Measurements from ENCODE around the gene NUP210.

The NUP210 gene

GRCh38 chr3:13403213-13403819, 16.8 kb downstream of the NUP210 start:
- TF ChIP-seq GATA3 (IDR thresholded peaks at IDR 0.05; ENCODE audit: low read depth, low read length) (no peak), GATA2 (IDR thresholded peaks at IDR 0.05; ENCODE audit: low read depth, low read length) (no peak)

GRCh38 chr3:13401149-13401548, 19.0 kb downstream of the NUP210 start:
- TF ChIP-seq GATA2 (IDR thresholded peaks at IDR 0.05; ENCODE audit: low read depth, low read length) (no peak), GATA3 (IDR thresholded peaks at IDR 0.05; ENCODE audit: low read depth, low read length) (no peak)

GRCh38 chr3:13400114-13400673, 19.9 kb downstream of the NUP210 start:
- TF ChIP-seq GATA3 (IDR thresholded peaks at IDR 0.05; ENCODE audit: low read depth, low read length) (no peak), GATA2 (IDR thresholded peaks at IDR 0.05; ENCODE audit: low read depth, low read length) (no peak)

- TF ChIP-seq GATA3 (IDR thresholded peaks at IDR 0.05; ENCODE audit: low read depth, low read length) (no peak), GATA2 (IDR thresholded peaks at IDR 0.05; ENCODE audit: low read depth, low read length) (no peak)
These were observed 20.5 kb downstream of the NUP210 start for GRCh38 chr3:13399603-13400002.

DNA sequence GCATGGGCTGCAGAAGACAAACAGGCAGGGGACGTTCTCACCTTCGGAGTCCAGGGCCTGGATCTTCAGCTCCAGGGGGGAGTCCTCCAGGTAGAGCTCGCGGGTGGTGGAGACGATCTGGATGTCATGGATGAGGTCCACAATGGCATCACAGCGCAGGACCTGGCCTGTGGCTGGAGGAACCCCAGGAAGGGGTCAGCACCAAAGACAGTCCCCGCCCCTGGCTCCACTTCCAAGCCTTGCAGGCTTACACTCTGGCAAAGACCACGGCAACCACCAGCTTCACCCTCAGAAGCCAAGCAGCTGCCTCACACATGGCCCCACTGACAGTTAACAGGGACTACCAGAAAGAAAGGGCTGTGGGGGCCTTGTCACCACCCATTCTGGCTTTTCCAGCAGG, 22.8 kb downstream of the NUP210 start:
- TF ChIP-seq GATA3 (IDR thresholded peaks at IDR 0.05; ENCODE audit: low read depth, low read length) (no peak), GATA2 (IDR thresholded peaks at IDR 0.05; ENCODE audit: low read depth, low read length) (no peak)

GRCh38 chr3:13394363-13394762, 25.8 kb downstream of the NUP210 start:
- TF ChIP-seq GATA3 (IDR thresholded peaks at IDR 0.05; ENCODE audit: low read depth, low read length) (no peak), GATA2 (IDR thresholded peaks at IDR 0.05; ENCODE audit: low read depth, low read length) (no peak)

GRCh38 chr3:13393427-13394360, 26.4 kb downstream of the NUP210 start:
- no peak for TF ChIP-seq GATA2 (IDR thresholded peaks at IDR 0.05; ENCODE audit: low read depth, low read length)
- TF ChIP-seq GATA3 (IDR thresholded peaks at IDR 0.05; ENCODE audit: low read depth, low read length): no peak

GRCh38 chr3:13391308-13391707, 28.8 kb downstream of the NUP210 start:
- TF ChIP-seq GATA3 (IDR thresholded peaks at IDR 0.05; ENCODE audit: low read depth, low read length) (no peak), GATA2 (IDR thresholded peaks at IDR 0.05; ENCODE audit: low read depth, low read length) (no peak)

DNA sequence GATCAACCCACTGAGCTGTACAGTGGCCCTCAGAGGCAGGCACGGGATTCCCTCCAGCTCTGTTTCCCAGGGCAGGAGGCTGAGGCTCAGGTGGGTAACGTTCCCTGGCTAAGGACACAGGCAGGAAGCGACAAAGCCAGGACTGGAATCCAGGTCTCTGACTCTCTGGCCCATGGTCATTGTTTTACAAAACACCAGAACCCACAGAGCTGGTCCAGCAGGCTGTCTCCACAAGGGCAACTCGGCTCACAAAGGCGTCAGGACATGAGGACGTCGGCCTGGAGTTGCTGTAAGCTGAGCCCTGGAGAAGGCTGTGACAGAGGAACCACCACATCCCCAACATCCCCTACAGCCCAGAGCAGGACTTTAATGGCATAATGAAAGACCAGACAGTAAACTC, 30.7 kb downstream of the NUP210 start:
- TF ChIP-seq GATA3 (IDR thresholded peaks at IDR 0.05; ENCODE audit: low read depth, low read length) (no peak), GATA2 (IDR thresholded peaks at IDR 0.05; ENCODE audit: low read depth, low read length) (no peak)

DNA sequence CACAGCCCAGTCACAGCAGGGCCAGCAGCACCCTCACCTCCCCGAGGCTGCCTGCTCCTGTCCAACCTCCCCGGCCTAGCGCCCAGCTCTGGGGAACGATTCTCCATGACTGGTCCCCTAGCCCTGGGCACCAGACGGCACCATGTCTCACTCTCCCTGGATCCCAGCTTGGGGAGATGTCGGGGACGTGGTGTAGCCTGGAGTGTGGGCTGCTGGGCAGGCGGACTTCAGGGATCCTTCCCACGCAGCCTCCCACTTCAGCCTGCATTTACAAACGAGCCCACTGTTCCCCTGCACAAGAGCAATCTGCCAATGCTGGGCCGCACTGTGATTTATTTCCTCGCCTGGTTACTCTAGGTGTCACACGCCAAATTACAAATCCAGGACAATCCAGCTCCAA, 31.3 kb downstream of the NUP210 start:
- no peak for TF ChIP-seq GATA3 (IDR thresholded peaks at IDR 0.05; ENCODE audit: low read depth, low read length)

- no peak for TF ChIP-seq GATA2 (IDR thresholded peaks at IDR 0.05; ENCODE audit: low read depth, low read length)
- no peak for TF ChIP-seq GATA3 (IDR thresholded peaks at IDR 0.05; ENCODE audit: low read depth, low read length)
These were observed 34.7 kb downstream of the NUP210 start for GRCh38 chr3:13385373-13385965.

DNA sequence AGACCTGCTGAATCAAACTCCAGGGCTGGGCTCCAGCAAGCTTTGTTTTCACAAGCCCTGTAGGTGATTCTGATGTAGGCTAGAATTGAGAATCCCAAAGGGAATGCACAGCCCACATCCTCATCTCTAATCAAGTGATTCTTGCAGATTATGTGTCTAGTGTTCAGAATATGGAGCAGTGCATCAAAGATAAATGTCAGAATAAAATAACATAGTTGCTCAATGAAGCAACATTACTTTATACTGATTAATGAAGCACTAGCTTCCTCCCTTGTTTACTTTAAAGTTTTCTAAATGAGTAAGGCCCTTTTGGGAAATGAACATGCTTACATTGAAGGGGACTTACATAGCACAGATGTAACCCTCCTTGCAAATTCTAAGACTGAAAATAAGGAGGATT, 39.2 kb downstream of the NUP210 start:
- TF ChIP-seq GATA3 (IDR thresholded peaks at IDR 0.05; ENCODE audit: low read depth, low read length) (no peak), GATA2 (IDR thresholded peaks at IDR 0.05; ENCODE audit: low read depth, low read length) (no peak)

DNA sequence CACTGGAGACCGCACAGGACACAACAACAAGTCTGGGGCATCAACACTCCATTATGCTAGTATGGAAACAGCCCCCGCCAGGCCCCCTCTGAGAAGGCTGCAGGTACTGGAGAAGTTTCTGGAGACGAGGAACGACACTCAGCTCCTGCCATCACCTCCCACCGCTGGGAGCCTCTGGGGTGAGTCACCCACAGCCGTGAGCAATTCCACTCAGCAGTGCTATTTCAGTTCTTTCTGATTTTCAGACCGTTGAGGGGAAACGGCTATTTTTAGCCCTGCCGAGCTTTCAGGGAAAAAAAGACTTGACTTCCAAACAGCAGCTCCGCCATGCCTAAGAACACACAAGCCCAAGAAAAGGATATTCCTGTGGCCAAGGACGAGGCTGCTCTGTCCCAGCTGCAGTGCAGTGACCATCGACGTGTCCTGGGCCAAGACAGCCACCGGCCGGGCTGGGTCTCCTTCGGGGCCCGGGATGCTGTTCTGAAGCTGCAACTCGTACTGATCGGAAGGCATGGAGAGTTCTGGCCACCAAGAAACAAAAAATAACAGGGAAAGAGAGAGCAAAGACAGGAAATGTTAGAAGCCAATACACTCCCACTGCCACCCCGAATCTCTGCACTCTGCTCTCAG, 40.8 kb downstream of the NUP210 start:
- no peak for TF ChIP-seq GATA2 (IDR thresholded peaks at IDR 0.05; ENCODE audit: low read depth, low read length)
- TF ChIP-seq GATA3 (IDR thresholded peaks at IDR 0.05; ENCODE audit: low read depth, low read length): no peak

- TF ChIP-seq GATA2 (IDR thresholded peaks at IDR 0.05; ENCODE audit: low read depth, low read length) (no peak), GATA3 (IDR thresholded peaks at IDR 0.05; ENCODE audit: low read depth, low read length) (no peak)
These were observed 42.0 kb downstream of the NUP210 start for GRCh38 chr3:13378155-13378554.
